Stimulated activated naive CD8-positive, alpha-beta T cell treated with anti-CD3 and anti-CD28 coated beads, Interleukin-15, Interleukin-2, amounts not matched to agents 100 U/mL and 50 U/mL, for 24 hours (primary cell): ENCODE data around the gene AOX1.
"Not testable (repeated sequence)": the region's sequence is repeated elsewhere in the genome, so short reads cannot be mapped to it uniquely, and the experiment has no call there.

Experiments used
- ATAC-seq: fragments of 150-1000 bp; cut with Tn5 transposase; one replicate; pipeline ENCODE4 v1.10.0; 2021
- DNase-seq: peaks from one replicate; pipeline ENCODE4 v3.0.0; 2021

Gene AOX1

DNA sequence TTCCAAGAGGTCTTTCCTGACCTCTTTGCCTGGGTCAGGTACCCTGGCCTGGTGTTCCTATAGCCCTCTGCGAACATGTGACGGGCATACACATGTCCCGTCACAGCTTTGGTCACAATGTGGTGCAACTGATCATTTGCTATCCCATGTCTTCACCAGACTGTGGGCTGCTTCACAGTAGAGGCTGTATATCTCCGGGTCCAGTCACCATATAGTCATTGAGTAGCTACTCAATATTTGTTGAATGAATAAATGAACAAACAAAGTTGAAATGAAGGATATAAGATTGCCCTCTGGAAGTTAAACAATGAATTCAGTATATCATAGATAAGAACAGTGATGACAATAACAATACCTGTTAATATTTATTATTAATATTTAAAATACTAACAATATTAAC, 16.8 kb downstream of the AOX1 start:
- no peak for ATAC-seq
- DNase-seq = no peak

DNA sequence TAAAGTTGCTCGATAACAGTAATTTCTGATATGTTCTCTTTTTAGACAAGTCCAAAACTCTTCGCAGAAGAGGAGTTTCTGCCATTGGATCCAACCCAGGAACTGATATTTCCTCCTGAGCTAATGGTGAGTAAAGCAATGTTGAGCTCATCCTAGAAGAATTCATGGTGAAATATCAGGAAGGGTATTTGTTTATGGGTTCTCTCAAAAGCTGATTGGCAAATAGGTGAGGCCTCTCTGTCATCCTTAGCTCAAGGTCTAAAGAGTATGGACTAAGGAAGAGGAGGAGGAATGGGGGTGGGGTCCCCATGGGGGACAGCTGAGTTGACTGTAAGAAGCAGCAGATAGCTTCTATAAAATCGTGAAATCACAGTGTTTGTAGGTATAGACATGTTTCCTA, 18.2 kb downstream of the AOX1 start:
- no peak for DNase-seq
- ATAC-seq = no peak

DNA sequence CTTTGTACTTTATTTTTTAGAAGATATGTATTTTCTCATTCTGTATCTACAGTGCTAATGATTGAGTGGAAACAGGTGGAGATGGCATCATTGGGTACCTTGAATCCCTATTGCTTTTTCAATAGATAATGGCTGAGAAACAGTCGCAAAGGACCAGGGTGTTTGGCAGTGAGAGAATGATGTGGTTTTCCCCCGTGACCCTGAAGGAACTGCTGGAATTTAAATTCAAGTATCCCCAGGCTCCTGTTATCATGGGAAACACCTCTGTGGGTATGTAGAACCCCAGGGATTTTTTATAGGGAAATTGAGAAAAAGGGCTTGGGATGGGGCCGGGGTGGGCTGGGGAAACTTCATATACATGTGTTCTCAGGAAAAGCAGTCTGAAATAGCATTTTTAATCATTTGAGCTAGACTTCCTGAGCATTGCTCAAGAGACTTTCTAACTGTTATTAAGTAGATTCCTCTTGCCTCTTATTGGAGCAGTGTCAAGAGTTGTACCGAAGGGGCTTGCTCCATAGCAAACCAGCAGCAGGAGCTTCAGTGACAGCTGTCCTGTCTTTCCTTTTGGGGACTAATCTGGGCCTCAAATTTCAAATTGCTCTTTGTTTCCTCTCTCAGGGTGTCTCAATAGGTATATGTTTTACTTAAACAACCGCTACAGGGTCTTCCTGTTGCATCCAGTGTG, 18.9 kb downstream of the AOX1 start:
- ATAC-seq (no peak), DNase-seq (no peak)

DNA sequence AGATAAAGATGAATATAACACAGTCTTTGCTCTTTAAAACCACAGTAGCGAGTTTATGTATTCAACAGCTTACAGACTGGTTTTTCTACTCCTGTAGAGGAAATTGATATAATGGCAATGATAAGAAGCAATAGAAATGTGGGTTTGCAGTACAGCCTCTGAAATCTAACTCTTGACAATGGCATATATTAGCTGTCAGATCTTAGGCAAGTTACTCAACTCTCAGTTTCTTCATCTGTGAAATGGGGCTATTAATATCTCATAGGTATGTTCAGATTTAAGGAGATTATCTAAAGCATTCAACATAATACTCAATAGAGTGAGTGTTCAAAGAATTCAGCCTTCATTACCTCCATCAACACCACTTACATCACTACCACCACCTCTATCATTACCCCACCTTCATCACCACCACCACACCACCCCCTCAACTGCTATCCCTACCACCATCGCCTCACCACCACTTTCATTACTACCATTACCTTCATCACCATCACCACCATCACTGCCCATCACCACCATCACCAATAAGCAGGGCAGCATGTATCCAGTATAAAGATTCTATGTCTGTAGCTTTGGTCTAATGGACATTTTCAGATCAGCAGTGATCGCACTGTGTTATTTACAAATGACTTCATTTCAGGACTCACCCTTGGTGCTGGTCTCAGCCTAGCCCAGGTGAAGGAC, 22.7 kb downstream of the AOX1 start:
- DNase-seq = no peak
- ATAC-seq = no peak

DNA sequence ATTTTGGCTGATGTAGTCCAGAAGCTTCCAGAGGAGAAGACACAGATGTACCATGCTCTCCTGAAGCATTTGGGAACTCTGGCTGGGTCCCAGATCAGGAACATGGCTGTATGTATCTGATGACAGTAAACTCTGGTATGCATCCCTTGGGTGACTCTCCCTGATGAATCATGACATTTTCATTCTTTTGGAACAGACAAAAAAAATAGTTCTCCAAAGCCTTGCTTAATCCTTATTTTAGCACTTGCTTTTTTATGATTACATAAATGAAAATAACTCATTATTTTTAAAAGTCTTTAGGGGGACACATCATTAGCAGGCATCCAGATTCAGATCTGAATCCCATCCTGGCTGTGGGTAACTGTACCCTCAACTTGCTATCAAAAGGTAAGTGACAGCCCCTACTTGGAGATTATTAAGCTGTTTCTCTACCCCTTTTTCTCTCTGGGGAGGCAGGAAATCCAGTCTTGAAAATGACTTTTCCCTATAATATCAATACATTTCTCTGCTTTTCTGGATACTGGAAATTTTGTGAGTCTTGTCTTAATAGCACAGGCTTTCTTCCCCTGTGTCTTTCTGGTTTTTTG, 23.3 kb downstream of the AOX1 start:
- DNase-seq (no peak), ATAC-seq (no peak)

DNA sequence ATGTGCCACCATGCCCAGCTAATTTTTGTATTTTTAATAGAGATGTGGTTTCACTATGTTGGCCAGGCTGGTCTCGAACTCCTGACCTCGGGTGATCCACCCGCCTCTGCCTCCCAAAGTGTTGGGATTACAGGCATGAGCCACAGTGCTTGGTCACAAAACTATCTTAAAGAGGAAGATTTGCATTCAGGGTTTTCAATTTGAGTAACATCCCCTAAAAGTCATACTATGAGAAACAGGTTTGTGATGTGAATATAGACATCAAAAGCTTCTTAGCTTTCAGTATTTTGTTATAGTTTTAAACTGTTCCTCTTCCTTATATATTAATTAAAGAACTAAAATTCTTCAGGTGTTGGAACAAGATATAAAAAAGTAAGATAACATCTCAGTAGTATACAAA, 24.4 kb downstream of the AOX1 start:
- not testable (repeated sequence) for DNase-seq, ATAC-seq

DNA sequence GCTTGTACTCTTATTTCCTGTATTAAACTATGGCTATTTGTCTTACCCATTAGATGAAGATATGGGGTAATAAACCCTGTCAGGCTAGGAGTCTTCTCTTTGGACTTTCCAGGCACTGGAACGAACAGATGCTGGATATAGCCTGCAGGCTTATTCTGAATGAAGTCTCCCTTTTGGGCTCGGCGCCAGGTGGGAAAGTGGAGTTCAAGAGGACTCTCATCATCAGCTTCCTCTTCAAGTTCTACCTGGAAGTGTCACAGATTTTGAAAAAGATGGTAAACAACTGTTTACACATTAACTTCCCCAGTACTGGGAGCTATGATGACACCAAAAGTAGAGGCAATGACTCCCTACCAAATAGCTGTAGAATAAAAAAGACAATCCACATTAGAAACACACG, 27.9 kb downstream of the AOX1 start:
- DNase-seq (no peak), ATAC-seq (no peak)

DNA sequence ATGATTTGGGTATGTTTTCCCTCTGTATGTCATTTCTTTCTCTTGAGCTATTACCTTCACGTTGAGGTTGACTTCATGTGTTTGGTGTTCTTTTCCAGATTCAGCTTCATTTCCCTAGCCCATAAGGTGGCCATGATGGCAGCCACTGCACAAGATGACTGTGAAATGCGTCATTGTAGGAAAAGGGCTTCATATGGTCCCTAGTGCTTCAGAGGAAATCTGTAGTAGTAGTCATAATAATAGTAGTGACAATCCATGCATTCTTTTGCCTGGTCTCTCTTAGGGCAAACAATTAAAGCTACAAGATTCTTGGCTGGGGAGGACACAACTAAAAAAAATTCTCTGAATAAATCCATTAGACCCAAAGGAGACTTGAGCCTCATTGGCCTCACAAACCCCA, 28.4 kb downstream of the AOX1 start:
- DNase-seq = no peak
- ATAC-seq = no peak

DNA sequence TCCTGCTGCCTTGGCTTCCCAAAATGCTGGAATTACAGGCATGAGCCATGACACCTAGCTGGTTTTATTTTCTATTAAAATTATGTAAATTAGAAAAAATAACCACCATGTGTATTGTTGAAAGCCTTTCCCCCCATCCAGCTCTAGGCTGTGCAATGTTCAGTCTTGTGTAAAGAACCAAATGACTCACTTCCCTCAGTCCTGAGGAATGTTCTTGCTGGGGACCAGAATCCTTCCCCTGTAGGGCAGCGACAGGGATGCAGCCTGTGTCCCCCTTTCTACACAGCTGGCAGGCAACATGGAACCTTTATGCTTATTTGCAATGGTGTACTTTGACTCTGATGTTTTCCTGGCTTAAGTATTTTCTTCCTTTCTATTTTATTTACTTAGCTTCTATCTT, 29.4 kb downstream of the AOX1 start:
- ATAC-seq (no peak), DNase-seq (no peak)

DNA sequence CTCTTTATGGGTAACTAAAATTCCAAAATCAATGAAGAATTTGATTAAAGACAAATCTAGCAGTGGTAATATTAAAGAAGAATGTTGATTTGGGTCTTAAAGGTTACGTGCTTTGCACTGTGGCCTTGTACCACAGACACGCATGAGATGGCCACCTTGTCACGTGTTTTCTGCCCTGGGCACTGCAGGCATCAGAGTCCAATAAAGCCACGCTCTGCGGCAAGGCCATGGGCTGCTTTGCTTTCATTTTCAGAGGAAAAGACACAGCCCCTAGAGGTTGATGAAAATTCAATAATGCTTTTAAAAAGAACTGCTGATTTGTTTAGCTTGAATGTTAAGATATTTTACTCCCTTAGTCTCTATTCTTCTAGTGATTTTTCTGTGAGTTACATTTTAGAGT, 30.4 kb downstream of the AOX1 start:
- DNase-seq (no peak), ATAC-seq (no peak)

DNA sequence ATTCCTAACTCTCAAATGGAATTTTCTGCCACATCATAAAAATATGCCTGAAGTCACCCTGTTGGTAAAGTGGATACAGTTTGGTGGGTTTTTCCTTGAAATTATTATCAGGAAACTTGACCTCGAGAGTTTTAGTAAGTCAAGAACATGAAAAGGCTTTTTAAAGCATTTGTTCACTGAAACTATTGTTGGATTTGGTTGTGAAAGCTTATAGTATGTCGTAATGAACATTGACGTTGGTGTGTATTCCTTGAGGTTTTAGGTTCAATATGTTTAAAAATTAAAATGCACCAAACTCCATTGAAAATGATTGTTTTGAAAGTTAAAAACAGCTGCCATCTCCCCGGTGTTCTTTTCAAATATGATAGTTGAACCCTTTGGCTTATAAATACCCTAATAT, 30.8 kb downstream of the AOX1 start:
- no peak for DNase-seq
- ATAC-seq = no peak

DNA sequence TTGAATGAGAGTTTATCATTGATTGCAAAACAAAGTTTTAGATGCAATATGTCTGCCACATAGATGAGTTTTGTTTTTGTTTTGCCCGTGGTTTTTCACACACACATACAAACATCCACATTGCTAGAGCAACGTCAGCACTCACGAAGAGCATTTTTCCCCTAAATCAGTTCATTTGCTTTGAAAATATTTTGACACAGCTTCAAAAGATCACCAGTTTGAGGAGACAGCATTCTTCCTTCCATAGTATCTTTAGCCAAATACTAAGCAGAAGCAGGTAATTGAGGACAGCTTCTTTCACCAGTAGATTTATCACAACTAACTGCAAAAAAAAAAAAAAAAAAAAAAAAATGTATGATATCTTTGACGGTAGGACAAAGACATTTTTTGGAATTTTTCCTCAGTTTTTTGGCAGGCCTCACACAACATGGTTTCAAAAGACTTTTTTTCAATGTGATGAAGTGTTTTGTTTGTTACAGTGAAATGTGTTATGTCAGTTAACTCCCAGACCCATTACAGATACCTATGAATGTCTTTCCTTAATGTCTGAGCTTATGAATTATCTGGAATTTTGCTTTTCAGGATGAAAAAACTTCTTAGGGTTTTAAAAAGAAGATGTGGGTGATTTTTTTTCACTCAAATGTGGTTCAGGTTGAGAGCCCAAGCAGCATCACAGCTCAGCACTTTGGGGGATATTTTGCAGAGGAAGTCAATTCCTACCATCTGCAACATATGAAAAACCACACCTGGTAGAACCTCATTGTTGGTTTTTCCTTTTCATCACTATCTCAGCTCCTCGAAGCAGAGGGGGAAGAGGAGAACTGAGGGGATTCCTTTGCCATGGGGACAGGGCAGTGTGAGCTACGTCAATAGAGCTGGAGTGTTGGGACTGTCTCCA, 31.6 kb downstream of the AOX1 start:
- DNase-seq = no peak
- no peak for ATAC-seq

DNA sequence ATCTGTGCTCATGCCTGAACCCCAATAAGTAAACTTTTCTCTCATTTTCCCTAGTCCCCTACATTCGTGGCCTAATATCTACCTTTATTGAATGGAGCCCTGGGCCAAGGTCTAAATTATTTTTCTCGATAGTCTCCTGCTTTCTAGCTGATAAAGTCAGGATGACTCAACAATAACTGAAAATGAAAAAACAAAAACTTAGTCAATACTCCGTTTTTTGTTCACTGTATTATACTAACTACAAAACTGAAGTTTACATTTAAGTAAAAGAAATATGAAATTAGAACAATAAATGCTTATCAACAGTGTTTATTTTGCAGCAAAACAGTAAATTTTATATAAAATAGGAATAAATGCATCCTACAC, 32.2 kb downstream of the AOX1 start:
- no peak for ATAC-seq
- no peak for DNase-seq

DNA sequence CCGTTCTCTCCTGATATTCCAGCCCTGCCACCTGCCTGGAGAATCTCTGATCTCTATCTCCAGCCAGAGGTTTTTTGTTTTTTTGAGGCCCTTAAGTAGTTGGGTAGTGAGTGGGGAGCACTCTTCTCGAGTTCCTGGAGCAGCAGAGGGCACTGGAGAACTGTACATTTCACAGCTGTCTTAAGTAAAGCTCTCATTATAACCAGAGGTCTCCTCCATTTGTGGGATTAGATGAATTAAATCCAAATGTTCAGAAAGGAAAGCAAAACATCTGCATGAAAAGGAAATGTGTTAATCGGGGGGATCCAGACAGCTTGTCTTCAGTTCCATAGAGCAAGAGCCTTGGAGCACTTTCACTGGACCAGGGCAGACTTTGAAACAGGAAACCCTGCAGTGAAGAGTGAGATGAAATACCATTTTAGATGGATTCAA, 32.8 kb downstream of the AOX1 start:
- ATAC-seq = no peak
- no peak for DNase-seq

DNA sequence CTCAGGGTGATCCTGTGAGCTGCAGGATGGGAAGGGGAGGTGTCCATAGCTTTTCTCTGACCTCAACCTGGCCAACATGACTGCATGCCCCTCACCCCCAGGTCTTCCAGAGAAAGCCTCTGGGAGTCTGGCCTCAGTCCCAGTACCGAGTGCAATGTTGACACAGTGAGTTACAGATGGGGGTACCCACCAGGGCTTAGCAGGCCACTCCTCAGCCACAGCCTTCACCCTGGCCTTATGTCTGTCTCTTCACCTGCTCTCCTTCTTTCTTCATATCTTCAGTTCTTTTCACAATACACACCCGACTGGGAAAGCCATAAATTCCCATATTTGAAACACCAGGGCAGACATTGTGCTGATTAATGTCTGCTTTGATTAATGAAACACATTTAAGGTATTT, 33.5 kb downstream of the AOX1 start:
- ATAC-seq (no peak), DNase-seq (no peak)

DNA sequence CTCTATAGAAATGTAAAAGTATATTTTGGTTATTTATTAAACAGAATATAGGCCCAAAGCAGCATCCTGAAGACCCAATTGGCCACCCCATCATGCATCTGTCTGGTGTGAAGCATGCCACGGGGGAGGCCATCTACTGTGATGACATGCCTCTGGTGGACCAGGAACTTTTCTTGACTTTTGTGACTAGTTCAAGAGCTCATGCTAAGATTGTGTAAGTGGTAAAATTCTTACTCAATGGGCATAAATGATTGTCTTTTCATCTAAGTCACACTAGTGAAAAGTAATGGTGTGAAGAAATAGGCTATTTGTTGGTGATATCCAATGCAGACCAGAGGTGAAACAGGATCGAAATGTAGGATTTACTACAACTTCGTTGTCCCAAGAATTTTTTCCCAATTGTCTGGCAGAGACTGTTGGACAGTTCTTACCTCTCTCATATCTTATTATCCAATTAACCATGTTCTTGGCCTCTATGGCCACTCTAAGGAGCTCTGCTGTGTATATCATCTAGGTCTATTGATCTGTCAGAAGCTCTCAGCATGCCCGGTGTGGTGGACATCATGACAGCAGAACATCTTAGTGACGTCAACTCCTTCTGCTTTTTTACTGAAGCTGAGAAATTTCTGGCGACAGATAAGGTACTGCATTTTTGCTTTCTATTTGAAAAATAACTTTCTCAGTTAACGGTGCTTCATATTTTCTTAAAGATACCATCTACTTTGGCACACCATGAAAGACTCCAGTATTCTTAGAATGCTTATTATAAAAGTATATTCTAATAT, 35.0 kb downstream of the AOX1 start:
- DNase-seq (no peak), ATAC-seq (no peak)

DNA sequence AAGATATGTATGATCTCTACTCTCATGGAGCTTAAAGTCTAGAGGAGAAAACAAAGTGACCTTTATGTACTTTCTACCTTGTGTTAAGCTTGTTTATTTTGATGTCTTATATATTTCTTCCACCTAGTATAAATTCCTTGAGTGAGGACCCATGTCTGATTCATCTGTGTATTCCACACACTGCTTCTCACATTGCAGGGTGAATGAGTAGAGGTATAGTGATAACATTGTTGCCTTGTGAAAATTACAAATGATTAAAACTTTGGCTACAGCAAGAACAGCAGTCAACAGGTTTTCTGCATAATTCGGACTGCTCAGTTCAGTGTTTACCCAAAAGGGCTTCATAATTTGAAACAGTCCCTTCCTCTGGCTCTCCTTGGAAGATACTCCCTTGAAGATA, 36.3 kb downstream of the AOX1 start:
- ATAC-seq (no peak), DNase-seq (no peak)

DNA sequence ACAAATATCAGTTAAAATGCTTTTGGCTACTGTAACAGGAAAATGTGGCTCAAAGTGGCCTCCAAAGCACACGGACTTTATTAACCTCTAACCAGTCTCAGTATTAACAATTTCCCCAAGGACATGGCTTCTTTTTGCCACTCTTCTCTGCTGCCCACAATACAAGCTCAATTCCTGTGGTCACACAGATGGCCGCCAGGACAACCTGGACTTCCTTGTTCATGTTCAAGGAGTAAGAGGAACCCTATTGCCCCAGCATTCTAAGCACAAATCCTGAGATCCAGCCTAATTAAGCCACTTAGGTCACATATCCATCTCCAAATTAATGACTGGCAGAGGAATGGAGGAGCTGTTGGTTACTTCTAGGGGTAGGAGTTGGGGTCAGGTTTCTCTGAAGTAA, 38.2 kb downstream of the AOX1 start:
- DNase-seq (no peak), ATAC-seq (no peak)

DNA sequence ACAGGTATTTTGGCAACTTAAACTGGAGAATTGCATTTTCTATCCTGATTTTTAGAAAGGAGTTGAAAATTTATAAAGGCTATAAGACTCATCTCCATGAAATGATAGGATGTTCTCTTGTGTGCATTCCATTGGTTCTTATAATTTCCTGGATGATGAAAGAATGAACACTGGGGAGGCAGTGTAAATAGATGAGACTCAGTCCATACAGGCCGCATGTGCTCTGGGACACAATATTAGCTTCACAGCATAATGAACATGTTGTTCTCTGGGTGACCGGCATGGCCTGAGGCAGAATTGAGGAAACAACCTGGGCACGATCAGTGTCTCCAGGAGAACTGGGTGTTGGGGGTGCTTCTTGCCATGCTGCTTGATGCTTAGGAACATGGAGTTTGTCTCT, 38.8 kb downstream of the AOX1 start:
- DNase-seq = no peak

DNA sequence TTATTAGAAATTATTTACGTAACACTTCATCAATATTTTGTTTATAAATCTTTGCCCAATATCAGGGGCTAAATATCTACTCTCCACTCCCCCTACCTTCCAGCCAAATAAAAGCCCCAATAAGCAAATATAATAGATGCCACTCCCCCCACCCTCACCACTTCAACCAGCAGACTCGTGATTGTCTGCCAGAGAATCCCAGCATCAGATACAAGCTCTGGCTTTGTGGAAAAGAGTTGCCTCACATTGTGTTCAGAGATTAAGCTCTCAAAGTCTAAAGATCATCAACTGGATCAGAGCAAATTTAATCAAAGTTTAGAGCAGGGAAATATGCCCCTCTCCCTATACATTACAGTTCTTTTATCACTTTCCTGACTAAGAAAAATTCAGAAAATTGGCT, 39.5 kb downstream of the AOX1 start:
- ATAC-seq (no peak), DNase-seq (no peak)

More for the DNA sequence above, 38.8 kb downstream of the AOX1 start:
- ATAC-seq = no peak

DNA sequence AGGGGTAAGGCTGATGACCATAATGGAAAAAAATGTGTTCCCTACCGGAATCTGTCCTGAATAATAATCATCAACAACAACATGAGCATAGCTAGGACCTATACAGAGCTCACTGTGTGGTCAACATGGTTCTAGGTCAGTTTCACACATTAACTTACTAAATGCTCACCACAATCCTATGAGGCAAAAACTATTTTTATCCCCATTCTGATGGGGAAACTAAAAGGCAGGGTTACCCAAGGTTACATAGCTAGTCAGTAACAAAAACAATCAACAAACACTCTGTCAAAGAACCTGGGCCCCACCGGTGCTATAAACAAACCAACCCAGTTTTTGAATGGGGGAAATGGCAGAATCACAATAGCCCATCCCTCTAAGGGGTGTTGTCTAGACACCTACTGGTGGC, 40.1 kb downstream of the AOX1 start:
- no peak for ATAC-seq
- DNase-seq = no peak
